DND-41 (cell line): ENCODE data around the gene GPR4.

ENCODE experiments used
- EZH2 ChIP-seq: IDR thresholded peaks from 3 replicates; pipeline ENCODE4 v1.6.1; 2012; ENCODE audit warnings: borderline replicate concordance, low read depth, mild to moderate bottlenecking, moderate library complexity, low read length, inconsistent platforms; ENCODE audit not compliant: severe bottlenecking
- TF ChIP-seq, protein P1 (sequence below): IDR thresholded peaks from 2 replicates; pipeline ENCODE4 v1.5.1; 2012; ENCODE audit warnings: borderline replicate concordance, low read length, moderate library complexity, mild to moderate bottlenecking; ENCODE audit not compliant: poor library complexity, severe bottlenecking; ENCODE audit errors: extremely low read depth

- TF ChIP-seq, protein P1, sequence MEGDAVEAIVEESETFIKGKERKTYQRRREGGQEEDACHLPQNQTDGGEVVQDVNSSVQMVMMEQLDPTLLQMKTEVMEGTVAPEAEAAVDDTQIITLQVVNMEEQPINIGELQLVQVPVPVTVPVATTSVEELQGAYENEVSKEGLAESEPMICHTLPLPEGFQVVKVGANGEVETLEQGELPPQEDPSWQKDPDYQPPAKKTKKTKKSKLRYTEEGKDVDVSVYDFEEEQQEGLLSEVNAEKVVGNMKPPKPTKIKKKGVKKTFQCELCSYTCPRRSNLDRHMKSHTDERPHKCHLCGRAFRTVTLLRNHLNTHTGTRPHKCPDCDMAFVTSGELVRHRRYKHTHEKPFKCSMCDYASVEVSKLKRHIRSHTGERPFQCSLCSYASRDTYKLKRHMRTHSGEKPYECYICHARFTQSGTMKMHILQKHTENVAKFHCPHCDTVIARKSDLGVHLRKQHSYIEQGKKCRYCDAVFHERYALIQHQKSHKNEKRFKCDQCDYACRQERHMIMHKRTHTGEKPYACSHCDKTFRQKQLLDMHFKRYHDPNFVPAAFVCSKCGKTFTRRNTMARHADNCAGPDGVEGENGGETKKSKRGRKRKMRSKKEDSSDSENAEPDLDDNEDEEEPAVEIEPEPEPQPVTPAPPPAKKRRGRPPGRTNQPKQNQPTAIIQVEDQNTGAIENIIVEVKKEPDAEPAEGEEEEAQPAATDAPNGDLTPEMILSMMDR = no peak
- TF ChIP-seq EZH2 = no peak
Measured at GRCh38 chr19:45598267-45599001, 3.6 kb downstream of the GPR4 start.
